ENCODE data around the gene MAMLD1. TPM values are rescaled to one million over a fixed set of nuclear protein-coding genes. Genes with fewer than 3 reads are reported as not detected.
A peak's percentile ranks its signal among the peaks of the same experiment; 100 is the strongest.

Gene MAMLD1
- total and polyA plus RNA-seq, 9 of the 15 experiments (the other 6 are each of a cell fraction or from before 2014, with no cell fraction given): 0.12 to 0.18 TPM; not detected in 7

GRCh38 chrX:150449313-150449712 lies 86.2 kb downstream of the MAMLD1 start:
- Histone ChIP-seq H3K4me2 (ENCODE audit: insufficient read depth, low read length) (no peak overlapping the region), H3K4me3 (no peak overlapping the region), H3K9me1 (ENCODE audit: control insufficient read depth, insufficient read depth, low read length) (no peaks in the 10 kb centered on the region), H3K36me3 (ENCODE audit: control insufficient read depth, insufficient read depth, low read length) (no peaks in the 10 kb centered on the region), H3K79me2 (ENCODE audit: control insufficient read depth, insufficient read depth, low read length) (no peaks in the 10 kb centered on the region), H2AFZ (ENCODE audit: low read depth, low read length) (no peak overlapping the region), H4K20me1 (replicated peaks; ENCODE audit: control insufficient read depth, insufficient read depth, low read length) (no peaks in the 10 kb centered on the region), H3K9ac (ENCODE audit: insufficient read depth in 1 of 2, low read depth in 2 of 2, low read length in 2 of 2) (no peak overlapping the region), H3K9me3 (replicated peaks; ENCODE audit: control insufficient read depth, insufficient read depth, low read depth, low read length) (no peaks in the 10 kb centered on the region), H3K27me3 (ENCODE audit: control insufficient read depth in 2 of 2, insufficient read depth in 2 of 2, low read length in 2 of 2) (no peaks in the 10 kb centered on the region), H3K27ac (ENCODE audit: extremely low read depth, low read depth, low read length) (no peak overlapping the region), H3K4me1 (replicated peaks in 1 of 2; ENCODE audit: control insufficient read depth in 2 of 2, insufficient read depth in 2 of 2, low read length in 2 of 2) (no peaks in the 10 kb centered on the region)
- peak; percentile 37 for FAIRE-seq
- ChIA-PET CTCF (ENCODE audit: low intra/inter-chr PET ratio) (no interaction called here), POLR2A (interaction anchor here (0.6 to 0.7 kb wide), 2 partner anchors 9 to 647 kb away, joined by 3 read pairs; no protein-coding TSS in a partner anchor)
- WGBS (ENCODE audit: insufficient coverage, low coverage, missing lambda C conversion rate): 0% methylated on average over 3 of the region's 5 CpGs
- ATAC-seq: peak; percentile 75
- BruUV-seq (replicated peaks): no TSS peak
- 0 out of 2 replicates have a peak, but pooled peaks have one; percentile 13 for TF ChIP-seq SMC3 (conservative IDR thresholded peaks at IDR 0.05; ENCODE audit: insufficient read depth, low read depth, low read length)
- no peak for TF ChIP-seq KDM5B (IDR thresholded peaks at IDR 0.05; ENCODE audit: insufficient replicate concordance, low read depth, low read length)
- TF ChIP-seq, protein P1, sequence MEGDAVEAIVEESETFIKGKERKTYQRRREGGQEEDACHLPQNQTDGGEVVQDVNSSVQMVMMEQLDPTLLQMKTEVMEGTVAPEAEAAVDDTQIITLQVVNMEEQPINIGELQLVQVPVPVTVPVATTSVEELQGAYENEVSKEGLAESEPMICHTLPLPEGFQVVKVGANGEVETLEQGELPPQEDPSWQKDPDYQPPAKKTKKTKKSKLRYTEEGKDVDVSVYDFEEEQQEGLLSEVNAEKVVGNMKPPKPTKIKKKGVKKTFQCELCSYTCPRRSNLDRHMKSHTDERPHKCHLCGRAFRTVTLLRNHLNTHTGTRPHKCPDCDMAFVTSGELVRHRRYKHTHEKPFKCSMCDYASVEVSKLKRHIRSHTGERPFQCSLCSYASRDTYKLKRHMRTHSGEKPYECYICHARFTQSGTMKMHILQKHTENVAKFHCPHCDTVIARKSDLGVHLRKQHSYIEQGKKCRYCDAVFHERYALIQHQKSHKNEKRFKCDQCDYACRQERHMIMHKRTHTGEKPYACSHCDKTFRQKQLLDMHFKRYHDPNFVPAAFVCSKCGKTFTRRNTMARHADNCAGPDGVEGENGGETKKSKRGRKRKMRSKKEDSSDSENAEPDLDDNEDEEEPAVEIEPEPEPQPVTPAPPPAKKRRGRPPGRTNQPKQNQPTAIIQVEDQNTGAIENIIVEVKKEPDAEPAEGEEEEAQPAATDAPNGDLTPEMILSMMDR (IDR thresholded peaks at IDR 0.05 in 2 of 3, conservative IDR thresholded peaks at IDR 0.05 in 1 of 3; ENCODE audit: insufficient read depth in 2 of 3, low read depth in 1 of 3, low read length in 3 of 3): peak; percentile 49 to 58 (median 50); a peak in 4 of 6 replicates
- TF ChIP-seq RAD21 (CRISPR knock-in tag; conservative IDR thresholded peaks at IDR 0.05 in 1 of 2, IDR thresholded peaks at IDR 0.05 in 1 of 2): peak; percentile 31 to 68; a peak in 3 of 4 replicates
- TF ChIP-seq, protein P2, sequence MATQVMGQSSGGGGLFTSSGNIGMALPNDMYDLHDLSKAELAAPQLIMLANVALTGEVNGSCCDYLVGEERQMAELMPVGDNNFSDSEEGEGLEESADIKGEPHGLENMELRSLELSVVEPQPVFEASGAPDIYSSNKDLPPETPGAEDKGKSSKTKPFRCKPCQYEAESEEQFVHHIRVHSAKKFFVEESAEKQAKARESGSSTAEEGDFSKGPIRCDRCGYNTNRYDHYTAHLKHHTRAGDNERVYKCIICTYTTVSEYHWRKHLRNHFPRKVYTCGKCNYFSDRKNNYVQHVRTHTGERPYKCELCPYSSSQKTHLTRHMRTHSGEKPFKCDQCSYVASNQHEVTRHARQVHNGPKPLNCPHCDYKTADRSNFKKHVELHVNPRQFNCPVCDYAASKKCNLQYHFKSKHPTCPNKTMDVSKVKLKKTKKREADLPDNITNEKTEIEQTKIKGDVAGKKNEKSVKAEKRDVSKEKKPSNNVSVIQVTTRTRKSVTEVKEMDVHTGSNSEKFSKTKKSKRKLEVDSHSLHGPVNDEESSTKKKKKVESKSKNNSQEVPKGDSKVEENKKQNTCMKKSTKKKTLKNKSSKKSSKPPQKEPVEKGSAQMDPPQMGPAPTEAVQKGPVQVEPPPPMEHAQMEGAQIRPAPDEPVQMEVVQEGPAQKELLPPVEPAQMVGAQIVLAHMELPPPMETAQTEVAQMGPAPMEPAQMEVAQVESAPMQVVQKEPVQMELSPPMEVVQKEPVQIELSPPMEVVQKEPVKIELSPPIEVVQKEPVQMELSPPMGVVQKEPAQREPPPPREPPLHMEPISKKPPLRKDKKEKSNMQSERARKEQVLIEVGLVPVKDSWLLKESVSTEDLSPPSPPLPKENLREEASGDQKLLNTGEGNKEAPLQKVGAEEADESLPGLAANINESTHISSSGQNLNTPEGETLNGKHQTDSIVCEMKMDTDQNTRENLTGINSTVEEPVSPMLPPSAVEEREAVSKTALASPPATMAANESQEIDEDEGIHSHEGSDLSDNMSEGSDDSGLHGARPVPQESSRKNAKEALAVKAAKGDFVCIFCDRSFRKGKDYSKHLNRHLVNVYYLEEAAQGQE (IDR thresholded peaks at IDR 0.05; ENCODE audit: borderline replicate concordance): peak; percentile 30; the same call in 1 of the 2 replicates
- TF ChIP-seq, protein P2 (CRISPR knock-in tag; IDR thresholded peaks at IDR 0.05; ENCODE audit: low read depth): no peak
- no peak for TF ChIP-seq MTA1 (IDR thresholded peaks at IDR 0.05; ENCODE audit: borderline replicate concordance)
- in situ Hi-C loops (cut with MboI): no loop called here
- peak in 2 of 4 experiments; percentile 14 to 20 for DNase-seq (ENCODE audit: extremely low read depth in 1 of 4, low spot score in 3 of 4)
- intact Hi-C loops (cut with micrococcal nuclease): loop anchor here (10.0 kb wide), 2 partner anchors 135 to 235 kb away; no protein-coding TSS in a partner anchor

All from K562 (cell line).